ENCODE results near the gene FUZ. TPM values are rescaled to one million over a fixed set of nuclear protein-coding genes. Genes with fewer than 3 reads are reported as not detected.

The FUZ gene
- total RNA-seq, 4 donors from 2014 or later = 14.8 to 23.0 (median 20.1) TPM

DNA sequence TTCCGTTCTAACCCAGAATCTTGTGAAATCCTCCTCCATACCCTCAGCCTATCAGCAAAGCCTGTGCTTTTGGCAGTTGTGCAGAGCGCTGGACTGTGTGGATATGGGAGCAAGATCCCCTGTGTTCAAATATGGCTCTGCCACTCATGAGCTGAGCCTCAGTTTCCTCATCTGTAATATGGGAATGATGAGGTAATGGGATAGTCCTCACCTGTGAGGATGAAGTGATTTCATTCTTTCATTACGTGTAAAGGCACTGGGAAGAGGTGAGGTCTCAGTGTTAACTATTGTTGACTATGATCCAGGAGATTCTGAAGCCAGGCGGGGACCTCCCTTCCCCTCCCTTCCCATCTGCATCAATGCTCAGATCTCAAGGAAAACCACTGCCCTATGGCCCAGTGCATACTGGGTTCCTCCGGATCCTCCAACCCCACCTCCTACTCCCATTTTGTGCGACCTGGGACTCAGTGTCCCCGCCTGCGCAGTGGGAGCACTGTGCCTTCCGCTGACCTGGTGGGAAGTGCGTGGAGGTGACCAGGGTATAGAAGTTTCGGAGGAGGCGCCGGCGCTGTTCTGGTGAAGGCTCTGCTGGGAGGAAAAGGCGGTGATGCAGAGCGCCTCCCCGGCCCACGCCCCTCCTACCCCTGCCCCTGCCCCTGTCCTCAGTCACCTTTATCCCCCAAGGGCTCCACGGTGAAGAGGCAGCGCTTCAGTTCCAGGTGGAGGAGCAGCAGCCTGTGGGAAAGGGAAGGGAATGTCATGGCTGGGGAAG lies 5.0 kb downstream of the FUZ start:
- peaks cover 0 to 48% of the 10 kb centered on the region in 2 donors for H3K36me3 ChIP-seq
- peak overlapping the region in 3 of 4 donors; percentile 86 to 92 (median 87) for H3K27ac ChIP-seq
- no peaks in the 10 kb centered on the region for H3K9me3 ChIP-seq
- ATAC-seq = no peak
- peaks cover 0 to 45% (median 11%) of the 10 kb centered on the region in 3 donors for H3K4me1 ChIP-seq
- no peaks in the 10 kb centered on the region for H3K27me3 ChIP-seq
- TF ChIP-seq POLR2AphosphoS5 (IDR thresholded peaks at IDR 0.05) (no peak), POLR2A (IDR thresholded peaks at IDR 0.05) (no peak), EP300 (IDR thresholded peaks at IDR 0.05) (no peak)
- TF ChIP-seq, protein P1, sequence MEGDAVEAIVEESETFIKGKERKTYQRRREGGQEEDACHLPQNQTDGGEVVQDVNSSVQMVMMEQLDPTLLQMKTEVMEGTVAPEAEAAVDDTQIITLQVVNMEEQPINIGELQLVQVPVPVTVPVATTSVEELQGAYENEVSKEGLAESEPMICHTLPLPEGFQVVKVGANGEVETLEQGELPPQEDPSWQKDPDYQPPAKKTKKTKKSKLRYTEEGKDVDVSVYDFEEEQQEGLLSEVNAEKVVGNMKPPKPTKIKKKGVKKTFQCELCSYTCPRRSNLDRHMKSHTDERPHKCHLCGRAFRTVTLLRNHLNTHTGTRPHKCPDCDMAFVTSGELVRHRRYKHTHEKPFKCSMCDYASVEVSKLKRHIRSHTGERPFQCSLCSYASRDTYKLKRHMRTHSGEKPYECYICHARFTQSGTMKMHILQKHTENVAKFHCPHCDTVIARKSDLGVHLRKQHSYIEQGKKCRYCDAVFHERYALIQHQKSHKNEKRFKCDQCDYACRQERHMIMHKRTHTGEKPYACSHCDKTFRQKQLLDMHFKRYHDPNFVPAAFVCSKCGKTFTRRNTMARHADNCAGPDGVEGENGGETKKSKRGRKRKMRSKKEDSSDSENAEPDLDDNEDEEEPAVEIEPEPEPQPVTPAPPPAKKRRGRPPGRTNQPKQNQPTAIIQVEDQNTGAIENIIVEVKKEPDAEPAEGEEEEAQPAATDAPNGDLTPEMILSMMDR (IDR thresholded peaks at IDR 0.05) = no peak
- H3K4me3 ChIP-seq = peak overlapping the region in 1 of 2 donors; percentile 68
- WGBS, 2 donors (ENCODE audit: low coverage in 1 of 2) = 76 to 100% methylated on average over 1 to 3 of the region's 20 CpGs

DNA sequence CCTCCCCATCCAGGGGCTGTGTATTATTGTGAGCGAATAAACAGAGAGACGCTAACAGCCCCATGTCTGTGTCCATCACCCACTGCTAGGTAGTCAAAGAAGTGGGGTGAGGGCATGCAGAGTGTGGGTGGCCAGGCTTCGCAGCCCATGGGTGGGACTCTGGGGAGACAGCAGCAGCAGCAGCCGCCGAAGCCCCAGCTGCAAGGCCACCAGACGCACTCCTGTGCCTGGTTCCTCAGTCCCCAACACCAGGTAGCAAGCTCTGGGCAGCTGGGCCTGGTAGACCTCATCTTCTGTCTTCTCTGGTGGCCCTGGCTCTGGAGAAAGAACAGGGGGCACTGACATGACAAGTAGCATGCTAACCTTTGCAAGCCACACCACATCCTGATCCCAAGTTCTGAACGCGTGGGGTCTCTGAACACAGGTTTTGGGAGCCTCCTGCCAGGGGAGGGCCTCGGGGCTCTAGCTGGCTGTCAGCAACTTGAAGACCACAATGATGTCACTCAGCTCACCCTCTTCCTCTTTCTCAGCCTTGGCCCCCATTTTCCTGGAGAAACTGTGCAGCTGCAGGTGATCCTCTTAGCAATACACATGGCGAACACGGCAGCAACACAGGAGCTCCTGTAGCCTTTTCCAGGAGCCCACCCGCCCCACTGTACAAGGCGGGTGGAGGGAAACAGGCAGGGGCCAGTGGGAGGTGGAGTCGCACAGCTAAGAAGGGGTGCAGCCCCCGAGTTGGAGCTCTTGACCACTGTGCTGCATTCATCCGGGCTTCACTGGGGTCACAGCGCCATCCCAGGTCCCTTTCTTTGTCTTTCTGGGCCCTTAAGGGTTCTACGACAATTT lies 5.8 kb downstream of the FUZ start:
- H3K9me3 ChIP-seq = no peaks in the 10 kb centered on the region
- H3K36me3 ChIP-seq = peaks cover 0 to 55% of the 10 kb centered on the region in 2 donors

DNA sequence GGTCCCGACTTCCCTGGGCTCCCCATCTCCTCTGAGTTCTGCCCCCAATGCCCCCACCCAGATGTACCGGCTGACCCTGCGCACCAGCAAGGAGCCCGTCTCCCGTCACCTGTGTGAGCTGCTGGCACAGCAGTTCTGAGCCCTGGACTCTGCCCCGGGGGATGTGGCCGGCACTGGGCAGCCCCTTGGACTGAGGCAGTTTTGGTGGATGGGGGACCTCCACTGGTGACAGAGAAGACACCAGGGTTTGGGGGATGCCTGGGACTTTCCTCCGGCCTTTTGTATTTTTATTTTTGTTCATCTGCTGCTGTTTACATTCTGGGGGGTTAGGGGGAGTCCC lies 6.5 kb downstream of the FUZ start:
- H3K27me3 ChIP-seq = no peaks in the 10 kb centered on the region
- 68 to 90% methylated on average over 2 to 4 of the region's 8 CpGs for WGBS, 2 donors (ENCODE audit: low coverage in 1 of 2)
- TF ChIP-seq POLR2A (IDR thresholded peaks at IDR 0.05) (no peak), POLR2AphosphoS5 (IDR thresholded peaks at IDR 0.05) (no peak), EP300 (IDR thresholded peaks at IDR 0.05) (no peak)
- no peaks in the 10 kb centered on the region for H3K9me3 ChIP-seq
- no peak for ATAC-seq
- no peak overlapping the region for H3K27ac ChIP-seq
- peaks cover 0 to 46% (median 22%) of the 10 kb centered on the region in 3 donors for H3K4me1 ChIP-seq
- H3K4me3 ChIP-seq = no peak overlapping the region
- H3K36me3 ChIP-seq = peaks cover 0 to 59% of the 10 kb centered on the region in 2 donors

More for the DNA sequence above, 5.8 kb downstream of the FUZ start:
- H3K4me1 ChIP-seq = peaks cover 0 to 46% (median 16%) of the 10 kb centered on the region in 3 donors
- ATAC-seq = no peak
- TF ChIP-seq, protein P1 (IDR thresholded peaks at IDR 0.05) = no peak
- no peak for TF ChIP-seq EP300 (IDR thresholded peaks at IDR 0.05)
- no peak for TF ChIP-seq POLR2AphosphoS5 (IDR thresholded peaks at IDR 0.05)
- no peak for TF ChIP-seq POLR2A (IDR thresholded peaks at IDR 0.05)
- 81 to 92% methylated on average over 4 to 7 of the region's 18 CpGs for WGBS, 2 donors (ENCODE audit: low coverage in 1 of 2)
- no peak overlapping the region for H3K4me3 ChIP-seq
- H3K27ac ChIP-seq = peak overlapping the region in 2 of 4 donors; percentile 14 to 87
- H3K27me3 ChIP-seq = no peaks in the 10 kb centered on the region

DNA sequence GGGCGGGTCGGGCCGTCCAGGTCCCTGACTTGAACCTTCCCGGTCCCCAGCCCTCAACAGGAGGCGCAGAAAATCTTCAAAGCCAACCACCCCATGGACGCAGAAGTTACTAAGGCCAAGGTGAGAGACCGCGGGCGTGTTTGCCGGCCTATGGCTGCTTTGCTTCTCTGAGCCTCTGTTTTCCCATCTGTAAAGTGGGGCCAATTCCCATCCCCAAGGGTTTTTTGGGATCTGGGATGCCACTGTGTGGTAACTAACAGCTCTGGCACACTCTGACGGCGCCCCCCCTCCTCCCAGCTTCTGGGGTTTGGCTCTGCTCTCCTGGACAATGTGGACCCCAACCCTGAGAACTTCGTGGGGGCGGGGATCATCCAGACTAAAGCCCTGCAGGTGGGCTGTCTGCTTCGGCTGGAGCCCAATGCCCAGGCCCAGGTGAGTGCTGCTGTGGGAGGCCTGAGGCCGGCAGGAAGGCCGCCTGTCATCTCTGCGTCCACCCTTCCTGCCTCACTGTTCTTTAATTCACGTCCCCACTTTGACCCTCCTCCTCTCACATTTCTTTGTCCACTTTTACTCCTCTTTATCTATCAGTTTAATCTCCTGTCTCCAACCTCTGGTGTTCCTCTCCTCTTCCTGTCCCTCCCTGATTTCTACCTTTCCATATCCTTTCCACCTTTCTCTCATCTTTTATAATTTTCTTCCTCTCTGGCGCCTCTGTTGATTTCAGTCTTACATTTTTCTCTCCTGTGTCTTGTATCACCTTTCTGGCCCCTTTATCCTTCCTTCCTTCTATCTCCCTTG lies 7.1 kb downstream of the FUZ start:
- Histone ChIP-seq H3K27me3 (no peaks in the 10 kb centered on the region), H3K27ac (no peak overlapping the region), H3K9me3 (no peaks in the 10 kb centered on the region), H3K4me3 (no peak overlapping the region), H3K36me3 (peaks cover 0 to 64% of the 10 kb centered on the region in 2 donors), H3K4me1 (peaks cover 0 to 49% (median 22%) of the 10 kb centered on the region in 3 donors)
- ATAC-seq = no peak
- TF ChIP-seq EP300 (IDR thresholded peaks at IDR 0.05) = no peak
- TF ChIP-seq, protein P1 (IDR thresholded peaks at IDR 0.05) = no peak
- no peak for TF ChIP-seq POLR2A (IDR thresholded peaks at IDR 0.05)
- WGBS, 2 donors (ENCODE audit: low coverage in 1 of 2) = 82 to 85% methylated on average over 5 to 12 of the region's 20 CpGs

DNA sequence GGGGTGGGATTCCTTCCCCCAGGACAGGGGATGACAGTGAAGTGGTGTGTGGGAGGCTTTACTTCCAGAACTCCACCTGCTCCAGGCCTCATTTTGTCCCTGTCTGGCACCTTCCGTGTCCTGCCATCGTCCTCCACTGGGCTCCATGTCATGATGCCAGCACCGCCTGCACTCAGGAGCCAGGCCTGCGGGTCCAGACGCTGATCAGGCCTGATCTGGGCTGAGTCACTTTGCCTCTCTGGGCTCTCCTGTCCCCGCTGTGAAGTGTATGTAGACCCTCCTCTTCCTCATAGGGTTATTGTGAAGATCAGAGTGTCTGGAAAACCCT lies 9.6 kb downstream of the FUZ start:
- Histone ChIP-seq H3K36me3 (peaks cover 0 to 90% of the 10 kb centered on the region in 2 donors), H3K4me3 (no peak overlapping the region), H3K27me3 (no peaks in the 10 kb centered on the region), H3K9me3 (no peaks in the 10 kb centered on the region), H3K4me1 (peaks cover 0 to 35% (median 15%) of the 10 kb centered on the region in 3 donors), H3K27ac (peak overlapping the region in 1 of 4 donors; percentile 80)
- no peak for ATAC-seq
- TF ChIP-seq, protein P1 (IDR thresholded peaks at IDR 0.05) = no peak
- no peak for TF ChIP-seq EP300 (IDR thresholded peaks at IDR 0.05)
- TF ChIP-seq POLR2A (IDR thresholded peaks at IDR 0.05) = no peak
- TF ChIP-seq POLR2AphosphoS5 (IDR thresholded peaks at IDR 0.05) = no peak
- WGBS, 2 donors (ENCODE audit: low coverage in 1 of 2) = 88% methylated on average over 1 of the region's 6 CpGs; no CpG with 5 or more reads in 1 of the 2 donors

All from gastroesophageal sphincter (tissue), 4 donors.